Transverse colon (tissue), 4 donors: Measurements from ENCODE around the gene MAK. TPM values are rescaled to one million over a fixed set of nuclear protein-coding genes. Genes with fewer than 3 reads are reported as not detected.
"Not testable (repeated sequence)": the region's sequence is repeated elsewhere in the genome, so short reads cannot be mapped to it uniquely, and the experiment has no call there.

ENCODE experiments used
- DNase-seq: peaks from one replicate; pipeline ENCODE4 v3.0.0-alpha.2; 2019
- H3K27ac ChIP-seq, 4 donors: fragments of 200-600 bp; sonication (generic); 2 replicates each; pipeline ENCODE4 v1.5.1; 2016 to 2018; ENCODE audit warnings: inconsistent platforms in 4 of 4
- H3K27me3 ChIP-seq: fragments of 200-600 bp; sonication (generic); 2 replicates; pipeline ENCODE4 v1.5.1; 2017; ENCODE audit warnings: inconsistent platforms
- H3K36me3 ChIP-seq, 4 donors: fragments of 200-600 bp; sonication (generic); 2 replicates each; pipeline ENCODE4 v1.5.1; 2017 to 2019; ENCODE audit warnings: inconsistent platforms in 4 of 4
- H3K4me1 ChIP-seq, 4 donors: fragments of 200-600 bp; sonication (generic); 2 replicates each; pipeline ENCODE4 v1.5.1; 2017 to 2020; ENCODE audit warnings: inconsistent platforms in 4 of 4
- H3K4me3 ChIP-seq, 4 donors: fragments of 200-600 bp; sonication (generic); 1 replicate in 1 of 4; 2 replicates in 3 of 4; pipeline versions ENCODE4 v1.5.1 to v1.6.1; 2017 to 2019; ENCODE audit warnings: inconsistent platforms in 4 of 4
- H3K9me3 ChIP-seq, 2 donors: fragments of 200-600 bp; sonication (generic); 2 replicates each; pipeline ENCODE4 v1.5.1; 2017 to 2019; ENCODE audit warnings: inconsistent platforms in 2 of 2
- EP300 ChIP-seq: sonication (generic); formaldehyde crosslinking; IDR thresholded peaks from one replicate; pipeline ENCODE4 v1.6.1; 2017; ENCODE audit warnings: antibody characterized with exemption, low read depth
- POLR2A ChIP-seq: fragments of 450-650 bp; IDR thresholded peaks from one replicate; pipeline ENCODE4 v1.6.1; 2016; ENCODE audit warnings: antibody characterized with exemption, mild to moderate bottlenecking, moderate library complexity
- POLR2AphosphoS5 ChIP-seq, 3 donors: sonication (generic); formaldehyde crosslinking; IDR thresholded peaks; one replicate each; pipeline ENCODE4 v1.6.1; 2016; ENCODE audit warnings: antibody characterized with exemption in 3 of 3
- WGBS, 2 donors: methylation state at CpG; one replicate each; pipeline ENCODE4 v1.1.5; 2018; ENCODE audit warnings: low coverage in 1 of 2; 5-methylcytosine and 5-hydroxymethylcytosine counted together
- in situ Hi-C, 4 donors: fragments of 200-750 bp; cut with MboI; loops; one replicate each; pipeline versions ENCODE4 v1.15.0 to v1.15.1; 2017; ENCODE audit warnings: low sequenced_read_pairs in 3 of 4, low pct_ligation_motif_present in 1 of 4, low pct_unique_long_range_greater_than_20kb in 1 of 4
- intact Hi-C: fragments of 100-400 bp; cut with DNase I; formaldehyde crosslinking; loops from one replicate; pipeline ENCODE4 v1.15.1; 2023; ENCODE audit warnings: low total_unique reads
- total RNA-seq, 4 donors: library from RNA; depleted of rRNA; stranded (reverse); fragments of >200 nt; gene quantifications; one replicate each; pipeline ENCODE4 v1.1.0, GENCODE V29; 2016
- TF ChIP-seq, protein P1 (sequence below), 5 experiments: fragments of 200-600 bp in 3 of 5; fragments of 450-650 bp in 2 of 5; sonication (generic) in 3 of 5; IDR thresholded peaks; 1 replicate in 2 of 5; 2 replicates in 3 of 5; pipeline ENCODE4 v1.5.1; 2016 to 2017; ENCODE audit warnings: antibody characterized with exemption in 5 of 5, inconsistent platforms in 3 of 5, mild to moderate bottlenecking in 2 of 5, moderate library complexity in 1 of 5

The MAK gene
- total RNA-seq, 4 donors from 2014 or later = not detected

GRCh38 chr6:10834823-10835222 is 3.5 kb downstream of the MAK start:
- TF ChIP-seq EP300 = no peak
- TF ChIP-seq, protein P1, sequence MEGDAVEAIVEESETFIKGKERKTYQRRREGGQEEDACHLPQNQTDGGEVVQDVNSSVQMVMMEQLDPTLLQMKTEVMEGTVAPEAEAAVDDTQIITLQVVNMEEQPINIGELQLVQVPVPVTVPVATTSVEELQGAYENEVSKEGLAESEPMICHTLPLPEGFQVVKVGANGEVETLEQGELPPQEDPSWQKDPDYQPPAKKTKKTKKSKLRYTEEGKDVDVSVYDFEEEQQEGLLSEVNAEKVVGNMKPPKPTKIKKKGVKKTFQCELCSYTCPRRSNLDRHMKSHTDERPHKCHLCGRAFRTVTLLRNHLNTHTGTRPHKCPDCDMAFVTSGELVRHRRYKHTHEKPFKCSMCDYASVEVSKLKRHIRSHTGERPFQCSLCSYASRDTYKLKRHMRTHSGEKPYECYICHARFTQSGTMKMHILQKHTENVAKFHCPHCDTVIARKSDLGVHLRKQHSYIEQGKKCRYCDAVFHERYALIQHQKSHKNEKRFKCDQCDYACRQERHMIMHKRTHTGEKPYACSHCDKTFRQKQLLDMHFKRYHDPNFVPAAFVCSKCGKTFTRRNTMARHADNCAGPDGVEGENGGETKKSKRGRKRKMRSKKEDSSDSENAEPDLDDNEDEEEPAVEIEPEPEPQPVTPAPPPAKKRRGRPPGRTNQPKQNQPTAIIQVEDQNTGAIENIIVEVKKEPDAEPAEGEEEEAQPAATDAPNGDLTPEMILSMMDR (IDR thresholded peaks at IDR 0.05) = no peak
- no peak for TF ChIP-seq POLR2A
- intact Hi-C loops (no loop called here), in situ Hi-C loops (no loop called here)
- Histone ChIP-seq H3K27me3 (peaks cover 47% of the 10 kb centered on the region), H3K4me3 (no peak overlapping the region), H3K27ac (no peak overlapping the region), H3K4me1 (peaks cover 13 to 22% (median 16%) of the 10 kb centered on the region in 4 donors), H3K36me3 (no peaks in the 10 kb centered on the region), H3K9me3 (no peaks in the 10 kb centered on the region)
- no peak for DNase-seq
- 80 to 84% methylated on average over 4 to 11 of the region's 11 CpGs for WGBS, 2 donors

DNA sequence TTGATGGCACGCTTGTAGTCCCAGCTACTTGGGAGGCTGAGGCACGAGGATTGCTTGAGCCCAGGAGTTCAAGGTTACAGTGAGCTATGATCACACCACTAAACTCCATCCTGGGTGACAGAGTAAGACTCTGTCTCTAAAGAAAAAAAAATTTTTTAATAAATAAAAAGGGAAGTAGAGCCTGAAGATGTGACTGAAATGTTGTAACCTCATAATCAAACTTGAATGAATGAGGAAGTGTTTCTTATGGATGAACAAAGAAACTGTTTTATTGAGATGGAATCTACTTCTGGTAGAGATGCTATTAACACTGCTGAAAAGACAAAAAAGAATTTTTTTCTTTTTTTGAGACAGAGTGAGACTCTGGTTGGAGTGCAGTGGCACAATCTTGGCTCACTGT is 6.7 kb downstream of the MAK start:
- Histone ChIP-seq H3K4me3 (no peak overlapping the region), H3K27me3 (peaks cover 26% of the 10 kb centered on the region), H3K36me3 (no peaks in the 10 kb centered on the region), H3K9me3 (no peaks in the 10 kb centered on the region), H3K4me1 (no peaks in the 10 kb centered on the region), H3K27ac (no peak overlapping the region)
- 92% methylated on average over 2 of the region's 2 CpGs; no CpG with 5 or more reads in 1 of the 2 donors for WGBS, 2 donors
- in situ Hi-C loops (no loop called here), intact Hi-C loops (no loop called here)
- no peak for DNase-seq
- TF ChIP-seq POLR2AphosphoS5 (IDR thresholded peaks at IDR 0.05) = no peak
- TF ChIP-seq POLR2A = no peak
- TF ChIP-seq, protein P1 (IDR thresholded peaks at IDR 0.05) = no peak
- no peak for TF ChIP-seq EP300

DNA sequence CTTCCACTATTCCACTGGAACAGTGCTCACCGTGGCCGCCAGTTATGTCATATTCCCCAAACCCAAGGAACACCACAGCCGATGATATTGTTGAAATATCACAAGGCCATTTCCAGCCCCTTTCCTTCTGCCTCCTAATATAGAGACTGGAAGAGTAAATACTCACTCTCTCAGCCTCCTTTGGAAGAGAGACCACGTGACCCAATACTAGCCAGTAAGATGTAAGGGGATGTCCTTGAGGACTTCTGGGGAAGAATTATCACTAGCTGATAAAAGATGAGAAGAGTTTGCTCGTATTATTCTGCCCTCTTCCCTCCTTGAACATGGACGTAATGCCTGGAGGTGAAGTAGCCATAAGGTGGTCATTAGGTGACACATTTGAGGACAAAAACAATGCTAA is 13.5 kb downstream of the MAK start:
- Histone ChIP-seq H3K9me3 (no peaks in the 10 kb centered on the region), H3K36me3 (no peaks in the 10 kb centered on the region), H3K27ac (no peak overlapping the region), H3K4me1 (no peaks in the 10 kb centered on the region), H3K27me3 (no peaks in the 10 kb centered on the region), H3K4me3 (no peak overlapping the region)
- in situ Hi-C loops = no loop called here
- no peak for TF ChIP-seq POLR2AphosphoS5 (IDR thresholded peaks at IDR 0.05)
- TF ChIP-seq, protein P1 (IDR thresholded peaks at IDR 0.05) = no peak
- TF ChIP-seq EP300 = no peak
- TF ChIP-seq POLR2A = no peak
- WGBS, 2 donors = 88 to 94% methylated on average over 5 to 6 of the region's 6 CpGs
- DNase-seq = no peak
- intact Hi-C loops = no loop called here

DNA sequence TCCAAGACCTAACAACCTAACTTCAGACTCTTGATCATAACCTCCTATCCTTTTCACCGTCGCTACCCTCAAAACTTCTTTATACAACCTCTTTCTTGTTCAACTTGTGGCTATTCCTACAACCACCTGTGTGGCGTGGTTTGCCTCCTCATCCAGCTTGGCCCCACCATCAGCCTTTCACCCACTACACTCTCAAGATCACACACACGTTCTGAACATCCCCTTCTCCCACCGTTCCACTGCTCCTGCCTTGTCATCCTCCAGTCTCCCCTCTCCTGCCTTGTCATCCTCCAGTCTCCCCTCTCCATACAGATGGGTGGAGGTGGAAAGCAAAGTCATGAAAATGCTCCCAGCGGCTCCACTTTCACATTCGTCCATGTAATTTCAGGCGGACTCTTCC is 14.0 kb downstream of the MAK start:
- TF ChIP-seq EP300 (no peak), POLR2A (no peak)
- TF ChIP-seq, protein P1 (IDR thresholded peaks at IDR 0.05) = no peak
- no peaks in the 10 kb centered on the region for H3K4me1 ChIP-seq
- WGBS, 2 donors = 91 to 93% methylated on average over 6 to 8 of the region's 8 CpGs
- in situ Hi-C loops (no loop called here), intact Hi-C loops (no loop called here)
- H3K4me3 ChIP-seq = no peak overlapping the region
- H3K9me3 ChIP-seq = no peaks in the 10 kb centered on the region
- DNase-seq = no peak
- H3K36me3 ChIP-seq = no peaks in the 10 kb centered on the region
- H3K27ac ChIP-seq = no peak overlapping the region
- H3K27me3 ChIP-seq = no peaks in the 10 kb centered on the region

- WGBS, 2 donors = 94 to 100% methylated on average over 3 to 6 of the region's 6 CpGs
- H3K36me3 ChIP-seq, DNase-seq, H3K4me1 ChIP-seq, H3K27me3 ChIP-seq, intact Hi-C loops, H3K27ac ChIP-seq, H3K9me3 ChIP-seq, in situ Hi-C loops, H3K4me3 ChIP-seq: not testable (repeated sequence)
Observed at GRCh38 chr6:10814176-10814575, 24.2 kb downstream of the MAK start.
